ENCODE results near the gene GNA14.

DNA sequence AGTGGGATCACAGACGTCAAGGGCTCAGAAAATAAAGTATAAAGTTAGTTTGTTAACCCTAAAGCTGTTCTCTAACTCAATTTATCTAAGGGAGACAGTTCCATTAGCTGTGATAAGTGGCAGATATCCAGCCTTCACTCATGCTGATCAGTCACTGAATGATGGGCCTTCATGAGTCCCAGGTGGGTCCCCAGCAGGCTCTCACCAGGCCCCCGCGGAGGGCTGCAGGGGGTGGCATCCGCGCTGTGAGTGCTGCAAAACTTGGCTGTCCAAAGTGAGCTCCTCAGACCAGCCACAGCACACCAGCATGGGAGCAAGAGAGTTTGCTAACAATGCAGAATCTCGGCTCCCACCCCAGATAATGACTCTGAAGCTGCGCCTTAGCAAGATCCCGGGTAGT is 187.2 kb downstream of the GNA14 start:
- TF ChIP-seq, protein P1, sequence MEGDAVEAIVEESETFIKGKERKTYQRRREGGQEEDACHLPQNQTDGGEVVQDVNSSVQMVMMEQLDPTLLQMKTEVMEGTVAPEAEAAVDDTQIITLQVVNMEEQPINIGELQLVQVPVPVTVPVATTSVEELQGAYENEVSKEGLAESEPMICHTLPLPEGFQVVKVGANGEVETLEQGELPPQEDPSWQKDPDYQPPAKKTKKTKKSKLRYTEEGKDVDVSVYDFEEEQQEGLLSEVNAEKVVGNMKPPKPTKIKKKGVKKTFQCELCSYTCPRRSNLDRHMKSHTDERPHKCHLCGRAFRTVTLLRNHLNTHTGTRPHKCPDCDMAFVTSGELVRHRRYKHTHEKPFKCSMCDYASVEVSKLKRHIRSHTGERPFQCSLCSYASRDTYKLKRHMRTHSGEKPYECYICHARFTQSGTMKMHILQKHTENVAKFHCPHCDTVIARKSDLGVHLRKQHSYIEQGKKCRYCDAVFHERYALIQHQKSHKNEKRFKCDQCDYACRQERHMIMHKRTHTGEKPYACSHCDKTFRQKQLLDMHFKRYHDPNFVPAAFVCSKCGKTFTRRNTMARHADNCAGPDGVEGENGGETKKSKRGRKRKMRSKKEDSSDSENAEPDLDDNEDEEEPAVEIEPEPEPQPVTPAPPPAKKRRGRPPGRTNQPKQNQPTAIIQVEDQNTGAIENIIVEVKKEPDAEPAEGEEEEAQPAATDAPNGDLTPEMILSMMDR (IDR thresholded peaks at IDR 0.05): no peak
- TF ChIP-seq POLR2AphosphoS5 (IDR thresholded peaks at IDR 0.05): no peak
- no peak for TF ChIP-seq POLR2A (IDR thresholded peaks at IDR 0.05)

All from breast epithelium (tissue), 3 donors.